Sigmoid colon (tissue), 4 donors: ENCODE measurements around the gene PIGW.

Experiments
- EP300 ChIP-seq, 4 donors: sonication (generic); formaldehyde crosslinking; IDR thresholded peaks; one replicate each; pipeline ENCODE4 v1.6.1; 2017; ENCODE audit warnings: antibody characterized with exemption in 4 of 4
- POLR2A ChIP-seq, 2 donors: fragments of 450-650 bp; IDR thresholded peaks; one replicate each; pipeline ENCODE4 v1.6.1; 2016; ENCODE audit warnings: antibody characterized with exemption in 2 of 2, mild to moderate bottlenecking in 2 of 2, moderate library complexity in 2 of 2
- POLR2AphosphoS5 ChIP-seq, 4 donors: sonication (generic); formaldehyde crosslinking; IDR thresholded peaks; one replicate each; pipeline ENCODE4 v1.6.1; 2017; ENCODE audit warnings: antibody characterized with exemption in 4 of 4
- TF ChIP-seq, protein P1 (sequence below), 4 experiments: fragments of 450-650 bp in 3 of 4; fragments of 200-600 bp in 1 of 4; IDR thresholded peaks; one replicate each; pipeline ENCODE4 v1.5.1; 2016 to 2019; ENCODE audit warnings: antibody characterized with exemption in 4 of 4, mild to moderate bottlenecking in 3 of 4, moderate library complexity in 2 of 4

DNA sequence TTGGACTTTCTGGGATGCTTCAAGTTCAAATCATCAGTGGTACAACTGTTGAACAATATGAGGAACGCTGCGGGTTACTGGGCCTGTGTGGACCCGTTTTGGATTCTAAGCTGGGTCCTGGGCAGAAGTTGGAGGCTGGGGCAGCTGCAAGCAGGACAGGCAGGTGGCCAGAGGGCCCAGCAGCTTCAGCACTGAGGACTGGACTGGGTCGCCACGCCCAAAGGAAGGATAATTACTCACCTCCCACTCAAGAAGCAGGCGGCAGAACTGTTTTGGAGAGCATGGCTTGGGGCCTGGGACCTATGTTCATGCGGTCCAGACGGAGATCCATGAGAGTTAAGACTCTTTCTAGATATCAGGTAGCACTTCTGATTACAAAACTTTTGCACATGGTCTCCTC is 49.8 kb upstream of the PIGW start:
- TF ChIP-seq, protein P1, sequence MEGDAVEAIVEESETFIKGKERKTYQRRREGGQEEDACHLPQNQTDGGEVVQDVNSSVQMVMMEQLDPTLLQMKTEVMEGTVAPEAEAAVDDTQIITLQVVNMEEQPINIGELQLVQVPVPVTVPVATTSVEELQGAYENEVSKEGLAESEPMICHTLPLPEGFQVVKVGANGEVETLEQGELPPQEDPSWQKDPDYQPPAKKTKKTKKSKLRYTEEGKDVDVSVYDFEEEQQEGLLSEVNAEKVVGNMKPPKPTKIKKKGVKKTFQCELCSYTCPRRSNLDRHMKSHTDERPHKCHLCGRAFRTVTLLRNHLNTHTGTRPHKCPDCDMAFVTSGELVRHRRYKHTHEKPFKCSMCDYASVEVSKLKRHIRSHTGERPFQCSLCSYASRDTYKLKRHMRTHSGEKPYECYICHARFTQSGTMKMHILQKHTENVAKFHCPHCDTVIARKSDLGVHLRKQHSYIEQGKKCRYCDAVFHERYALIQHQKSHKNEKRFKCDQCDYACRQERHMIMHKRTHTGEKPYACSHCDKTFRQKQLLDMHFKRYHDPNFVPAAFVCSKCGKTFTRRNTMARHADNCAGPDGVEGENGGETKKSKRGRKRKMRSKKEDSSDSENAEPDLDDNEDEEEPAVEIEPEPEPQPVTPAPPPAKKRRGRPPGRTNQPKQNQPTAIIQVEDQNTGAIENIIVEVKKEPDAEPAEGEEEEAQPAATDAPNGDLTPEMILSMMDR (IDR thresholded peaks at IDR 0.05), result no peak
- TF ChIP-seq POLR2A (IDR thresholded peaks at IDR 0.05) (no peak), POLR2AphosphoS5 (IDR thresholded peaks at IDR 0.05) (no peak), EP300 (IDR thresholded peaks at IDR 0.05) (no peak)
